HEK293 (cell line): ENCODE measurements around the gene FOXA2.

Experiments used
- CTCF ChIA-PET: fragments of 350-600 bp; formaldehyde crosslinking; extraction: SDS; loops from one replicate; lab custom pipeline; 2021; ENCODE audit warnings: antibody characterized with exemption; lab: Yijun Ruan, JAX
- POLR2A ChIA-PET: fragments of 300-600 bp; formaldehyde crosslinking; extraction: SDS; loops from one replicate; lab custom pipeline; 2020; ENCODE audit warnings: antibody characterized with exemption, inconsistent platforms; lab: Yijun Ruan, JAX
- H3K27ac ChIP-seq: fragments of 200-500 bp; sonication (Bioruptor generic); 2 replicates; pipeline ENCODE4 v1.5.1; 2014; ENCODE audit warnings: low read depth, low read length, control low read depth, inconsistent platforms; ENCODE audit errors: extremely low read depth
- H3K36me3 ChIP-seq, 2 experiments: fragments of 200-500 bp in 1 of 2; sonication (Bioruptor generic) in 1 of 2; 1 replicate in 1 of 2; 2 replicates in 1 of 2; pipeline ENCODE4 v1.5.1; 2014 to 2017; ENCODE audit warnings: inconsistent platforms in 2 of 2, low read length in 2 of 2; ENCODE audit not compliant: control insufficient read depth in 2 of 2, insufficient read depth in 1 of 2
- H3K4me1 ChIP-seq: fragments of 200-500 bp; sonication (Bioruptor generic); 2 replicates; pipeline ENCODE4 v1.5.1; 2014; ENCODE audit warnings: mild to moderate bottlenecking, low read length, inconsistent platforms; ENCODE audit not compliant: control insufficient read depth, insufficient read depth
- H3K4me3 ChIP-seq: 2 replicates; pipeline ENCODE4 v1.5.1; 2011; ENCODE audit warnings: low read depth, mild to moderate bottlenecking, control low read depth, low read length, moderate library complexity
- H3K9me3 ChIP-seq: fragments of 200-500 bp; sonication (Bioruptor generic); 2 replicates; pipeline ENCODE4 v1.5.1; 2014; ENCODE audit warnings: low read depth, low read length, inconsistent platforms; ENCODE audit not compliant: control insufficient read depth, insufficient read depth
- BCL11A ChIP-seq: fragments of 450-650 bp; formaldehyde crosslinking; IDR thresholded peaks from 2 replicates; pipeline ENCODE4 v1.5.1; 2016; ENCODE audit warnings: low read depth, missing biosample characterization, missing genetic modification characterization
- BCL11B ChIP-seq: fragments of 450-650 bp; formaldehyde crosslinking; IDR thresholded peaks from 2 replicates; pipeline ENCODE4 v1.5.1; 2016; ENCODE audit warnings: low read depth, missing biosample characterization, missing genetic modification characterization
- GLIS2 ChIP-seq: fragments of 450-650 bp; formaldehyde crosslinking; IDR thresholded peaks from 2 replicates; pipeline ENCODE4 v1.5.1; 2016; ENCODE audit warnings: missing biosample characterization, missing genetic modification characterization
- HOXD13 ChIP-seq: sonication (generic); formaldehyde crosslinking; IDR thresholded peaks from 2 replicates; pipeline ENCODE4 v1.8.0; 2022; ENCODE audit warnings: missing genetic modification reagents, borderline replicate concordance
- ZNF146 ChIP-seq: fragments of 450-650 bp; formaldehyde crosslinking; IDR thresholded peaks from 2 replicates; pipeline ENCODE4 v1.5.1; 2016; ENCODE audit warnings: missing biosample characterization, missing genetic modification characterization
- ZNF157 ChIP-seq: fragments of 450-650 bp; formaldehyde crosslinking; IDR thresholded peaks from 2 replicates; pipeline ENCODE4 v1.5.1; 2016; ENCODE audit warnings: missing biosample characterization, missing genetic modification characterization
- ZNF2 ChIP-seq: fragments of 450-650 bp; formaldehyde crosslinking; IDR thresholded peaks from 2 replicates; pipeline ENCODE4 v1.5.1; 2016; ENCODE audit warnings: missing biosample characterization, missing genetic modification characterization
- ZNF202 ChIP-seq: fragments of 450-650 bp; formaldehyde crosslinking; IDR thresholded peaks from 2 replicates; pipeline ENCODE4 v1.5.1; 2016; ENCODE audit warnings: missing biosample characterization, missing genetic modification characterization, borderline replicate concordance
- ZNF501 ChIP-seq: fragments of 450-650 bp; formaldehyde crosslinking; IDR thresholded peaks from 2 replicates; pipeline ENCODE4 v1.5.1; 2016; ENCODE audit warnings: missing biosample characterization, missing genetic modification characterization
- ZNF521 ChIP-seq: fragments of 450-650 bp; formaldehyde crosslinking; IDR thresholded peaks from 2 replicates; pipeline ENCODE4 v1.5.1; 2017; ENCODE audit warnings: missing biosample characterization, mild to moderate bottlenecking, missing genetic modification characterization
- ZNF629 ChIP-seq: fragments of 450-650 bp; formaldehyde crosslinking; IDR thresholded peaks from 2 replicates; pipeline ENCODE4 v1.5.1; 2017; ENCODE audit warnings: missing biosample characterization, missing genetic modification characterization
- ZNF670 ChIP-seq: fragments of 450-650 bp; formaldehyde crosslinking; IDR thresholded peaks from 2 replicates; pipeline ENCODE4 v1.5.1; 2016; ENCODE audit warnings: missing biosample characterization, missing genetic modification characterization, low read depth
- ZNF76 ChIP-seq: fragments of 450-650 bp; formaldehyde crosslinking; IDR thresholded peaks from 2 replicates; pipeline ENCODE4; 2016; ENCODE audit warnings: low read depth, missing biosample characterization, missing genetic modification characterization, borderline replicate concordance
- ZNF776 ChIP-seq: fragments of 450-650 bp; formaldehyde crosslinking; IDR thresholded peaks from 2 replicates; pipeline ENCODE4 v1.5.0; 2017; ENCODE audit warnings: missing biosample characterization, missing genetic modification characterization, borderline replicate concordance
- ZNF777 ChIP-seq: fragments of 450-650 bp; formaldehyde crosslinking; IDR thresholded peaks from 2 replicates; pipeline ENCODE4 v1.5.1; 2017; ENCODE audit warnings: missing biosample characterization, missing genetic modification characterization, borderline replicate concordance
- ZSCAN23 ChIP-seq: fragments of 450-650 bp; formaldehyde crosslinking; IDR thresholded peaks from 2 replicates; pipeline ENCODE4 v1.5.1; 2016; ENCODE audit warnings: missing biosample characterization, missing genetic modification characterization
- ZXDB ChIP-seq: fragments of 450-650 bp; formaldehyde crosslinking; IDR thresholded peaks from 2 replicates; pipeline ENCODE4 v1.5.1; 2016; ENCODE audit warnings: missing biosample characterization, missing genetic modification characterization
- TF ChIP-seq, protein P1 (sequence below): fragments of 450-650 bp; formaldehyde crosslinking; IDR thresholded peaks from 2 replicates; pipeline ENCODE4 v1.5.1; 2016; ENCODE audit warnings: missing biosample characterization, missing genetic modification characterization
- TF ChIP-seq, protein P2 (sequence below): fragments of 450-650 bp; formaldehyde crosslinking; IDR thresholded peaks from 2 replicates; pipeline ENCODE4 v1.5.1; 2016; ENCODE audit warnings: missing biosample characterization, missing genetic modification characterization, borderline replicate concordance

FOXA2 gene

DNA sequence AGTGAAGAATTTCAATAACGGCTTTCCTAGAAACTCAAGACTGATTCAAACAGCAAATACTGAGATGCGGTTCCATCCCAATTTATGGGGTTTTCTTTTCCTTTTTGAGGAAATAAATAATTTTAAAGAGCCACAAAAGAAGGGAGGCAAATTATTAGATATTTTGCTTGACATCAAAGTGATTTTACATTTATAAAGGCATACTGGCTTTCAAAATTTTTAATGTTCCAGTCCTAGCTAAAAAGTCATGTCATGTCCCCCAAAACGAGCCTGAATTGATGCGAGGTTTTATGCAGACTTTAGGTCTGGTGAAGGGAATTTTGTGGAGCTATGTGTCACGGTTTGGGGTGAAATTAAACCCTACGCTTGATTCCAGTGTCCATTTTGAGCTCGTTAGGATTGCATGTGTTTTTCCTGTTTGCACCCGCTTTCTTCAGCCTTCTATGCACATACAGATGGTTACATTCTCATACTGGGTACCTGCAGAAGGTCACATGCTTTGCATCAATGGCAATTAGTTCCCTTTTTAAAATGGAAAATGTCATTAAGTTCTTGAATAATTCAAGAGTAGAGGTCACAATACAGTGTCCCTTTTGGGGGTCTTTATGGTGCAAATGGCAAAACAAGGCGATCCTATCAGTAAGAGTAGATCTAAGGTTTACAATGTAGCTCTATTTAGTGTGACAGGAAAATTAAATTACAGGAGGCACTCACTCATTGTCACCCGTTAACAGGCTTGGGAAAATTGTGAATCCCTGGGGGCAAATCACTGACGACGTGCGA, 17.3 kb downstream of the FOXA2 start (continued):
- TF ChIP-seq, protein P1, sequence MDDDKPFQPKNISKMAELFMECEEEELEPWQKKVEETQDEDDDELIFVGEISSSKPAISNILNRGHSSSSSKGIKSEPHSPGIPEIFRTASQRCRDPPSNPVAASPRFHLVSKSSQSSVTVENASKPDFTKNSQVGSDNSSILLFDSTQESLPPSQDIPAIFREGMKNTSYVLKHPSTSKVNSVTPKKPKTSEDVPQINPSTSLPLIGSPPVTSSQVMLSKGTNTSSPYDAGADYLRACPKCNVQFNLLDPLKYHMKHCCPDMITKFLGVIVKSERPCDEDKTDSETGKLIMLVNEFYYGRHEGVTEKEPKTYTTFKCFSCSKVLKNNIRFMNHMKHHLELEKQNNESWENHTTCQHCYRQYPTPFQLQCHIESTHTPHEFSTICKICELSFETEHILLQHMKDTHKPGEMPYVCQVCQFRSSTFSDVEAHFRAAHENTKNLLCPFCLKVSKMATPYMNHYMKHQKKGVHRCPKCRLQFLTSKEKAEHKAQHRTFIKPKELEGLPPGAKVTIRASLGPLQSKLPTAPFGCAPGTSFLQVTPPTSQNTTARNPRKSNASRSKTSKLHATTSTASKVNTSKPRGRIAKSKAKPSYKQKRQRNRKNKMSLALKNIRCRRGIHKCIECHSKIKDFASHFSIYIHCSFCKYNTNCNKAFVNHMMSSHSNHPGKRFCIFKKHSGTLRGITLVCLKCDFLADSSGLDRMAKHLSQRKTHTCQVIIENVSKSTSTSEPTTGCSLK (tag by site-specific recombination): no peak

DNA sequence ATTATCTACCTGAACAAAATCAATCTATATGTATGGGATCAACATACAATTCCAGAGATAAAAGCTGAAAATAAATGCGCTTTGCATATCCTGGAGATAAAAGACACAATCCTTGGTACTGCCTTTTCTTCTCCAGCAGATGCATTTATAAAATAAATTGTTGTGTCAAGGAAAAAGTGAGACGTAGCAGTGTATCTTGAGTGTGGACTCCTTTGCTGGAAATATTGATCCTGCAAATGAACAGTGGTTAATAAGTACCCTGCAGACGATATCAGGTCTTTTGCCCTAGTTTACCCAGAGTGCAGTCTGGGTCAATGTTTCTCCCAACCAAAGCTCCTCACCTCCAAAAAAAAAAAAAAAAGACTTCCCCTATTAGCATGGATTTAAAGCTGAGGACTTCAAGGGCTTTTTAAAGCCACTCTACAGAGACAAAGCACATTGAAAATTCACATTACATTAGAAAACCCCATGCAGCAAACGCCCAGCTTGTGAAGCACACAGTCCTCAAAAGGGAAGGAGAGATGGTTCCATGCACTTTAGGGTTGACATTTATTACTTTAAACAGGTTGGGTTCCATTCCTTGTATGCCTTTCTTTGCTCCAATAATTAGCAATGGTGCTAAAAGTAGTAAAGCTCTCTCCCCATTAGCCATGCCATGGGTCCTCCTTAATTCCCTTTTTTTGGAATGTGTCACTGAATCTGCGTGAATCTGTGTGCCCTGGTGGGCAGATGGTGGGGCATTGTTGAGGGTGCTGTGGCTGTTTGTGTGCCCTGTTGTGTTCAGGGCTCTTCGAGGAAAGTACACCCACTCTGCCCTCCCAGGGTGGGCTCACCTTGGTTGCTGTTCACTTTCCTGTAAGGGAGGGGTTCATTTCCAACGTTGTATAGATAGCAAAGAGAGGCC, 21.1 kb downstream of the FOXA2 start:
- no peaks in the 10 kb centered on the region for H3K36me3 ChIP-seq
- H3K4me3 ChIP-seq: no peak overlapping the region
- TF ChIP-seq ZNF776 (tag by site-specific recombination): no peak
- POLR2A ChIA-PET: no interaction called here
- H3K4me1 ChIP-seq: no peaks in the 10 kb centered on the region
- H3K9me3 ChIP-seq: no peaks in the 10 kb centered on the region
- no peak overlapping the region for H3K27ac ChIP-seq
- CTCF ChIA-PET: interaction anchor here (1.1 kb wide), 1 partner anchor 29 kb away, joined by 3 read pairs; no protein-coding TSS in a partner anchor

DNA sequence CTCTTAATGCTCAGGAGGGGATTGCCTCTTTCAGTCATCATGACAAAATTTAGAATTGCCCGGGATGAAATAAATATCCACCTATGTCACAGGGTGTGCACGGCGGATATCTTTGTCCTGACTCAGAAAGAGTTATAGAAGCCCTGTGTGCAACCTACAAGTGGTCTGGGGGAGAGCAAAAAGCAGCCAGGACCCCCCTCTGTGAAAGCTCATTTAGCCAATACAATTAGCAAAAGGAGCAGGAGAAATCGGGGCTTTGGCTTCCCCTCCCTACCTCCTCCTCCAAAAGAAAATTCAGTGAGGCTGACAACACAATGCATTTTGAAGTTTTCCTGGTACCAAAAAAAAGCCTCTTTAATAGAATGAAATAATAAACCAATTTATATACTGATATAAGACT, 21.8 kb downstream of the FOXA2 start:
- no peaks in the 10 kb centered on the region for H3K9me3 ChIP-seq
- no peak overlapping the region for H3K27ac ChIP-seq
- no peak for TF ChIP-seq GLIS2 (tag by site-specific recombination)
- TF ChIP-seq ZNF521: no peak
- no peak for TF ChIP-seq ZNF629 (tag by site-specific recombination)
- TF ChIP-seq ZNF76 (tag by site-specific recombination): no peak
- no peak for TF ChIP-seq ZNF501 (tag by site-specific recombination)
- no peak for TF ChIP-seq ZNF157 (tag by site-specific recombination)
- TF ChIP-seq, all 188 proteins: peak for 0
- Histone ChIP-seq H3K4me1 (no peaks in the 10 kb centered on the region), H3K4me3 (no peak overlapping the region), H3K36me3 (no peaks in the 10 kb centered on the region)
- POLR2A ChIA-PET: no interaction called here
- CTCF ChIA-PET: interaction anchor here (0.7 kb wide), 1 partner anchor 155 kb away, joined by 3 read pairs; no protein-coding TSS in a partner anchor

GRCh38 chr20:22561965-22562577, 22.3 kb downstream of the FOXA2 start:
- CTCF ChIA-PET: interaction anchor here (0.7 kb wide), 1 partner anchor 154 kb away, joined by 3 read pairs; no protein-coding TSS in a partner anchor
- Histone ChIP-seq H3K4me3 (no peak overlapping the region), H3K36me3 (no peaks in the 10 kb centered on the region), H3K27ac (no peak overlapping the region)
- POLR2A ChIA-PET: no interaction called here
- TF ChIP-seq ZNF777 (tag by site-specific recombination) (no peak), BCL11B (tag by site-specific recombination) (no peak), ZSCAN23 (tag by site-specific recombination) (no peak), ZNF202 (tag by site-specific recombination) (no peak), ZNF146 (tag by site-specific recombination) (no peak), BCL11A (tag by site-specific recombination) (no peak), HOXD13 (CRISPR knock-in tag) (no peak), ZNF2 (tag by site-specific recombination) (no peak), ZNF670 (tag by site-specific recombination) (no peak), ZXDB (no peak)
- TF ChIP-seq, protein P2, sequence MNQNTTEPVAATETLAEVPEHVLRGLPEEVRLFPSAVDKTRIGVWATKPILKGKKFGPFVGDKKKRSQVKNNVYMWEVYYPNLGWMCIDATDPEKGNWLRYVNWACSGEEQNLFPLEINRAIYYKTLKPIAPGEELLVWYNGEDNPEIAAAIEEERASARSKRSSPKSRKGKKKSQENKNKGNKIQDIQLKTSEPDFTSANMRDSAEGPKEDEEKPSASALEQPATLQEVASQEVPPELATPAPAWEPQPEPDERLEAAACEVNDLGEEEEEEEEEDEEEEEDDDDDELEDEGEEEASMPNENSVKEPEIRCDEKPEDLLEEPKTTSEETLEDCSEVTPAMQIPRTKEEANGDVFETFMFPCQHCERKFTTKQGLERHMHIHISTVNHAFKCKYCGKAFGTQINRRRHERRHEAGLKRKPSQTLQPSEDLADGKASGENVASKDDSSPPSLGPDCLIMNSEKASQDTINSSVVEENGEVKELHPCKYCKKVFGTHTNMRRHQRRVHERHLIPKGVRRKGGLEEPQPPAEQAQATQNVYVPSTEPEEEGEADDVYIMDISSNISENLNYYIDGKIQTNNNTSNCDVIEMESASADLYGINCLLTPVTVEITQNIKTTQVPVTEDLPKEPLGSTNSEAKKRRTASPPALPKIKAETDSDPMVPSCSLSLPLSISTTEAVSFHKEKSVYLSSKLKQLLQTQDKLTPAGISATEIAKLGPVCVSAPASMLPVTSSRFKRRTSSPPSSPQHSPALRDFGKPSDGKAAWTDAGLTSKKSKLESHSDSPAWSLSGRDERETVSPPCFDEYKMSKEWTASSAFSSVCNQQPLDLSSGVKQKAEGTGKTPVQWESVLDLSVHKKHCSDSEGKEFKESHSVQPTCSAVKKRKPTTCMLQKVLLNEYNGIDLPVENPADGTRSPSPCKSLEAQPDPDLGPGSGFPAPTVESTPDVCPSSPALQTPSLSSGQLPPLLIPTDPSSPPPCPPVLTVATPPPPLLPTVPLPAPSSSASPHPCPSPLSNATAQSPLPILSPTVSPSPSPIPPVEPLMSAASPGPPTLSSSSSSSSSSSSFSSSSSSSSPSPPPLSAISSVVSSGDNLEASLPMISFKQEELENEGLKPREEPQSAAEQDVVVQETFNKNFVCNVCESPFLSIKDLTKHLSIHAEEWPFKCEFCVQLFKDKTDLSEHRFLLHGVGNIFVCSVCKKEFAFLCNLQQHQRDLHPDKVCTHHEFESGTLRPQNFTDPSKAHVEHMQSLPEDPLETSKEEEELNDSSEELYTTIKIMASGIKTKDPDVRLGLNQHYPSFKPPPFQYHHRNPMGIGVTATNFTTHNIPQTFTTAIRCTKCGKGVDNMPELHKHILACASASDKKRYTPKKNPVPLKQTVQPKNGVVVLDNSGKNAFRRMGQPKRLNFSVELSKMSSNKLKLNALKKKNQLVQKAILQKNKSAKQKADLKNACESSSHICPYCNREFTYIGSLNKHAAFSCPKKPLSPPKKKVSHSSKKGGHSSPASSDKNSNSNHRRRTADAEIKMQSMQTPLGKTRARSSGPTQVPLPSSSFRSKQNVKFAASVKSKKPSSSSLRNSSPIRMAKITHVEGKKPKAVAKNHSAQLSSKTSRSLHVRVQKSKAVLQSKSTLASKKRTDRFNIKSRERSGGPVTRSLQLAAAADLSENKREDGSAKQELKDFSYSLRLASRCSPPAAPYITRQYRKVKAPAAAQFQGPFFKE: no peak
- TF ChIP-seq, all 188 proteins: peak for 0
- no peaks in the 10 kb centered on the region for H3K4me1 ChIP-seq
- H3K9me3 ChIP-seq: no peaks in the 10 kb centered on the region
